Left ventricle myocardium inferior (tissue), 1 donor: ENCODE results near the gene ALDH1L1. TPM values are rescaled to one million over a fixed set of nuclear protein-coding genes. Genes with fewer than 3 reads are reported as not detected.

ENCODE experiments used
- DNase-seq: peaks from one replicate; pipeline ENCODE4 v3.0.0-alpha.2; 2020
- H3K27ac ChIP-seq: fragments of 200-600 bp; replicated peaks from 2 replicates; pipeline ENCODE4 v1.8.0; 2021
- H3K27me3 ChIP-seq: fragments of 200-600 bp; 2 replicates; pipeline ENCODE4 v1.8.0; 2021; ENCODE audit warnings: low read depth
- H3K36me3 ChIP-seq: fragments of 200-600 bp; 2 replicates; pipeline ENCODE4 v1.8.0; 2021
- H3K4me1 ChIP-seq: fragments of 200-600 bp; 2 replicates; pipeline ENCODE4 v1.8.0; 2021
- H3K4me3 ChIP-seq: fragments of 200-600 bp; 2 replicates; pipeline ENCODE4 v1.8.0; 2021; ENCODE audit warnings: mild to moderate bottlenecking, moderate library complexity
- H3K9me3 ChIP-seq: fragments of 200-600 bp; replicated peaks from 2 replicates; pipeline ENCODE4 v1.8.0; 2021
- CTCF ChIP-seq: fragments of 200-600 bp; IDR thresholded peaks from 2 replicates; pipeline ENCODE4 v1.8.0; 2021; ENCODE audit warnings: antibody characterized with exemption, mild to moderate bottlenecking, borderline replicate concordance
- intact Hi-C: fragments of 100-400 bp; cut with micrococcal nuclease; formaldehyde crosslinking; loops from one replicate; pipeline ENCODE4 v1.11.0; 2022
- total RNA-seq: library from RNA; stranded (reverse); fragmentation: NEBNext Ultra II Directional; extraction: Animal tissue kit (Norgen Biotek cat#: 25700); gene quantifications from one replicate; pipeline ENCODE4 v1.2.1, GENCODE V29; 2021
- donor health status: DM: no; HTN: yes; CAD: no; lungs with severe emphysema.

Gene ALDH1L1
- total RNA-seq, 1 donor from 2014 or later: 24.3 TPM

- Histone ChIP-seq H3K27ac (no peak overlapping the region), H3K27me3 (no peaks in the 10 kb centered on the region), H3K4me3 (no peak overlapping the region), H3K4me1 (no peaks in the 10 kb centered on the region), H3K36me3 (peaks cover 5% of the 10 kb centered on the region), H3K9me3 (no peaks in the 10 kb centered on the region)
- intact Hi-C loops: no loop called here
- DNase-seq: no peak
- TF ChIP-seq CTCF: no peak
Observed at GRCh38 chr3:126152901-126153694, 27.3 kb downstream of the ALDH1L1 start.

GRCh38 chr3:126152458-126152857 is 27.9 kb downstream of the ALDH1L1 start:
- Histone ChIP-seq H3K27me3 (no peaks in the 10 kb centered on the region), H3K36me3 (peaks cover 5% of the 10 kb centered on the region), H3K9me3 (no peaks in the 10 kb centered on the region), H3K27ac (no peak overlapping the region), H3K4me3 (no peak overlapping the region), H3K4me1 (no peaks in the 10 kb centered on the region)
- TF ChIP-seq CTCF: no peak
- intact Hi-C loops: no loop called here
- DNase-seq: no peak

GRCh38 chr3:126151562-126152302 is 28.7 kb downstream of the ALDH1L1 start:
- no peaks in the 10 kb centered on the region for H3K27me3 ChIP-seq
- DNase-seq: no peak
- H3K4me3 ChIP-seq: no peak overlapping the region
- no peaks in the 10 kb centered on the region for H3K4me1 ChIP-seq
- H3K27ac ChIP-seq: no peak overlapping the region
- no peak for TF ChIP-seq CTCF
- peaks cover 5% of the 10 kb centered on the region for H3K36me3 ChIP-seq
- H3K9me3 ChIP-seq: no peaks in the 10 kb centered on the region
- intact Hi-C loops: no loop called here

- Histone ChIP-seq H3K9me3 (no peaks in the 10 kb centered on the region), H3K36me3 (peaks cover 5% of the 10 kb centered on the region), H3K4me3 (no peak overlapping the region), H3K27ac (no peak overlapping the region), H3K27me3 (no peaks in the 10 kb centered on the region), H3K4me1 (no peaks in the 10 kb centered on the region)
- no peak for TF ChIP-seq CTCF
- intact Hi-C loops: no loop called here
- no peak for DNase-seq
Observed at GRCh38 chr3:126149960-126150515, 30.3 kb downstream of the ALDH1L1 start.

- no peaks in the 10 kb centered on the region for H3K4me1 ChIP-seq
- no peaks in the 10 kb centered on the region for H3K9me3 ChIP-seq
- no peaks in the 10 kb centered on the region for H3K27me3 ChIP-seq
- no peak for TF ChIP-seq CTCF
- no peak for DNase-seq
- intact Hi-C loops: no loop called here
- no peak overlapping the region for H3K4me3 ChIP-seq
- peaks cover 5% of the 10 kb centered on the region for H3K36me3 ChIP-seq
- no peak overlapping the region for H3K27ac ChIP-seq
Observed at GRCh38 chr3:126149256-126149902, 31.0 kb downstream of the ALDH1L1 start.
